ENCODE measurements around the gene MARVELD2. TPM values are rescaled to one million over a fixed set of nuclear protein-coding genes. Genes with fewer than 3 reads are reported as not detected.

MARVELD2 gene
- total RNA-seq, 1 experiment from 2014 or later, result 21.6 TPM

DNA sequence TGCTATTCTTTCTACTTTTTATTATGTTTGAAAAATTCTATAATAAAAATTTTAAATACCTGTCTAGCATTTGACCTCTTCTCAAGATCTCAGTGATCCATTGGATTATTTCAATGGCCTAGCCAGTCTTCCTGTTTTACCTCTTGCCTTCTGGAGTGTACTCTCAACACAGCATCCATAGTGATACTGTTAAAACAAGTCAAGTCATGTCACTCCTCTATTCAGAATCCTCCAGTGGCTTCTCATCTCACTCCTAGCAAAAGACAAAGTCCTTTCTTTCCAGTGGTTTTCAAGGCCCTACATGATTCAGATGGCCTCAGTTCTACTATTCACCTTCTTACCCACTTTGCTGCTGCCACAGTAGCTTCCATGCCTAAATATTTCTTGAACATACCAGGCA lies 1.8 kb downstream of the MARVELD2 start:
- RAD21 ChIA-PET (ENCODE audit: low non-redundant PET in 1 of 2, low total read pairs in 2 of 2, uncharacterized antibody in 2 of 2, unreplicated experiment in 2 of 2), result no interaction called here
- DNase-seq (ENCODE audit: low read depth, low spot score) (no peak), ATAC-seq (no peak)
- CTCF ChIA-PET, result no interaction called here
- Histone ChIP-seq H2AFZ (ENCODE audit: low read depth, low read length, poor library complexity, severe bottlenecking) (no peak overlapping the region), H3K4me1 (ENCODE audit: control insufficient read depth in 1 of 2, insufficient read depth in 2 of 2, low read length in 2 of 2) (peaks cover 5 to 17% of the 10 kb centered on the region in 2 experiments; a peak in 3 of 4 replicates), H3K36me3 (ENCODE audit: control insufficient read depth in 1 of 2, insufficient read depth in 2 of 2, low read length in 2 of 2) (peaks cover 0 to 13% of the 10 kb centered on the region in 2 experiments; a peak in 1 of 4 replicates), H3K4me2 (ENCODE audit: low read length) (peak overlapping the region; percentile 82), H3K9me2 (ENCODE audit: insufficient read depth) (no peaks in the 10 kb centered on the region), H3K79me2 (ENCODE audit: insufficient read depth, low read length) (peaks cover 21% of the 10 kb centered on the region), H3K27ac (ENCODE audit: low read depth, low read length) (no peak overlapping the region), H4K20me1 (ENCODE audit: insufficient read depth) (no peaks in the 10 kb centered on the region), H3K9ac (ENCODE audit: low read length) (no peak overlapping the region), H3K4me3 (replicated peaks in 1 of 2; ENCODE audit: low read depth in 1 of 2, low read length in 2 of 2) (no peak overlapping the region; a peak in 2 of 4 replicates), H3K9me3 (ENCODE audit: control insufficient read depth in 1 of 2, insufficient read depth in 1 of 2, low read depth in 1 of 2, low read length in 2 of 2) (no peaks in the 10 kb centered on the region), H3K27me3 (ENCODE audit: insufficient read depth, low read length) (no peaks in the 10 kb centered on the region)
- BruUV-seq (replicated peaks), result no TSS peak
- TF ChIP-seq ZBTB33 (IDR thresholded peaks at IDR 0.05; ENCODE audit: extremely low read depth, insufficient replicate concordance, low read length) (no peak), CTCF (IDR thresholded peaks at IDR 0.05 in 2 of 3, conservative IDR thresholded peaks at IDR 0.05 in 1 of 3; ENCODE audit: borderline replicate concordance in 1 of 3, insufficient read depth in 1 of 3, low read depth in 2 of 3, low read length in 2 of 3) (no peak), POLR2AphosphoS5 (IDR thresholded peaks at IDR 0.05; ENCODE audit: low read depth, low read length) (no peak), EGR1 (IDR thresholded peaks at IDR 0.05; ENCODE audit: low read depth) (no peak), EZH2 (IDR thresholded peaks at IDR 0.05) (no peak), EZH2phosphoT487 (IDR thresholded peaks at IDR 0.05; ENCODE audit: borderline replicate concordance) (no peak)
- intact Hi-C loops (cut with micrococcal nuclease), result no loop called here
- POLR2A ChIA-PET, result no interaction called here
